Measurements from ENCODE around the gene AFF2.

Gene AFF2

GRCh38 chrX:148517176-148517575 is 16.8 kb downstream of the AFF2 start:
- H3K9me3 ChIP-seq (replicated peaks in 1 of 11): peaks cover 0 to 34% (median 0%) of the 10 kb centered on the region in 11 experiments; a peak in 6 of 22 replicates
- H3K4me1 ChIP-seq: peaks cover 0 to 58% (median 37%) of the 10 kb centered on the region in 10 experiments; a peak in 18 of 20 replicates
- peaks cover 0 to 76% (median 12%) of the 10 kb centered on the region in 11 experiments; a peak in 8 of 22 replicates for H4K20me1 ChIP-seq
- H3K27me3 ChIP-seq: no peaks in the 10 kb centered on the region
- peak overlapping the region in 5 of 11 experiments; percentile 9 to 45 (median 31); a peak in 6 of 22 replicates for H3K27ac ChIP-seq
- 0 out of 22 replicates have a peak, but pooled peaks of 1 of the 11 experiments have one; percentile 29 for TF ChIP-seq Cebpa-rat (IDR thresholded peaks at IDR 0.05)
- peak overlapping the region in 8 of 11 experiments; percentile 5 to 58 (median 18); a peak in 10 of 22 replicates for H3K4me2 ChIP-seq
- H3K4me3 ChIP-seq: no peak overlapping the region; a peak in 1 of 20 replicates
- peaks cover 0 to 22% (median 0%) of the 10 kb centered on the region in 11 experiments; a peak in 8 of 22 replicates for H3K36me3 ChIP-seq
- H3K9ac ChIP-seq: no peak overlapping the region

- Histone ChIP-seq H3K4me1 (peaks cover 0 to 19% (median 5%) of the 10 kb centered on the region in 10 experiments; a peak in 12 of 20 replicates), H3K4me3 (no peak overlapping the region), H3K36me3 (peaks cover 0 to 46% (median 20%) of the 10 kb centered on the region in 11 experiments; a peak in 12 of 22 replicates), H3K9ac (no peak overlapping the region), H3K4me2 (peak overlapping the region in 3 of 11 experiments; percentile 0 to 14 (median 1); a peak in 2 of 22 replicates), H4K20me1 (peaks cover 0 to 70% (median 15%) of the 10 kb centered on the region in 11 experiments; a peak in 8 of 22 replicates), H3K27ac (no peak overlapping the region), H3K9me3 (replicated peaks in 1 of 11) (peaks cover 0 to 9% (median 0%) of the 10 kb centered on the region in 11 experiments; a peak in 4 of 22 replicates), H3K27me3 (no peaks in the 10 kb centered on the region)
- no peak for TF ChIP-seq Cebpa-rat (IDR thresholded peaks at IDR 0.05)
Measured at GRCh38 chrX:148522006-148522405, 21.6 kb downstream of the AFF2 start.

- Histone ChIP-seq H3K9me3 (replicated peaks in 1 of 11) (peaks cover 0 to 13% (median 0%) of the 10 kb centered on the region in 11 experiments; a peak in 2 of 22 replicates), H3K27me3 (no peaks in the 10 kb centered on the region), H4K20me1 (peaks cover 0 to 64% (median 15%) of the 10 kb centered on the region in 11 experiments; a peak in 8 of 22 replicates), H3K4me2 (no peak overlapping the region), H3K4me3 (no peak overlapping the region), H3K36me3 (peaks cover 0 to 59% (median 28%) of the 10 kb centered on the region in 11 experiments; a peak in 12 of 22 replicates), H3K9ac (no peak overlapping the region), H3K4me1 (peaks cover 0 to 19% (median 0%) of the 10 kb centered on the region in 10 experiments; a peak in 8 of 20 replicates), H3K27ac (no peak overlapping the region)
- TF ChIP-seq Cebpa-rat (IDR thresholded peaks at IDR 0.05): no peak
Measured at GRCh38 chrX:148523303-148524080, 23.1 kb downstream of the AFF2 start.

- H3K27me3 ChIP-seq: no peaks in the 10 kb centered on the region
- peaks cover 0 to 33% (median 0%) of the 10 kb centered on the region in 11 experiments; a peak in 6 of 22 replicates for H3K9me3 ChIP-seq (replicated peaks in 1 of 11)
- no peaks in the 10 kb centered on the region for H3K4me1 ChIP-seq
- peaks cover 0 to 43% (median 0%) of the 10 kb centered on the region in 11 experiments; a peak in 6 of 22 replicates for H4K20me1 ChIP-seq
- TF ChIP-seq Cebpa-rat (IDR thresholded peaks at IDR 0.05): no peak
- H3K27ac ChIP-seq: no peak overlapping the region
- no peak overlapping the region for H3K9ac ChIP-seq
- H3K4me3 ChIP-seq: no peak overlapping the region
- peaks cover 0 to 69% (median 31%) of the 10 kb centered on the region in 11 experiments; a peak in 14 of 22 replicates for H3K36me3 ChIP-seq
- H3K4me2 ChIP-seq: no peak overlapping the region
Measured at GRCh38 chrX:148530464-148531077, 30.2 kb downstream of the AFF2 start.

- no peak for TF ChIP-seq Cebpa-rat (IDR thresholded peaks at IDR 0.05)
- H3K27ac ChIP-seq: no peak overlapping the region
- H4K20me1 ChIP-seq: peaks cover 0 to 67% (median 9%) of the 10 kb centered on the region in 11 experiments; a peak in 8 of 22 replicates
- no peaks in the 10 kb centered on the region for H3K27me3 ChIP-seq
- H3K9ac ChIP-seq: no peak overlapping the region
- H3K4me1 ChIP-seq: peaks cover 0 to 19% (median 4%) of the 10 kb centered on the region in 10 experiments; a peak in 7 of 20 replicates
- no peak overlapping the region for H3K4me3 ChIP-seq
- H3K4me2 ChIP-seq: no peak overlapping the region
- peaks cover 0 to 36% (median 9%) of the 10 kb centered on the region in 11 experiments; a peak in 11 of 22 replicates for H3K36me3 ChIP-seq
- H3K9me3 ChIP-seq (replicated peaks in 1 of 11): peaks cover 0 to 22% (median 3%) of the 10 kb centered on the region in 11 experiments; a peak in 7 of 22 replicates
Measured at GRCh38 chrX:148534291-148534690, 33.9 kb downstream of the AFF2 start.

- H3K9me3 ChIP-seq (replicated peaks in 1 of 11): peaks cover 0 to 13% (median 0%) of the 10 kb centered on the region in 11 experiments; a peak in 5 of 22 replicates
- peaks cover 0 to 24% (median 5%) of the 10 kb centered on the region in 11 experiments; a peak in 10 of 22 replicates for H3K36me3 ChIP-seq
- no peak overlapping the region for H3K27ac ChIP-seq
- no peak for TF ChIP-seq Cebpa-rat (IDR thresholded peaks at IDR 0.05)
- no peaks in the 10 kb centered on the region for H3K27me3 ChIP-seq
- H3K4me3 ChIP-seq: no peak overlapping the region
- peaks cover 0 to 32% (median 16%) of the 10 kb centered on the region in 10 experiments; a peak in 13 of 20 replicates for H3K4me1 ChIP-seq
- H4K20me1 ChIP-seq: peaks cover 0 to 70% (median 10%) of the 10 kb centered on the region in 11 experiments; a peak in 9 of 22 replicates
- no peak overlapping the region for H3K4me2 ChIP-seq
- H3K9ac ChIP-seq: no peak overlapping the region
Measured at GRCh38 chrX:148535639-148536038, 35.2 kb downstream of the AFF2 start.

GRCh38 chrX:148536961-148537360 is 36.5 kb downstream of the AFF2 start:
- H3K27ac ChIP-seq: no peak overlapping the region
- no peak for TF ChIP-seq Cebpa-rat (IDR thresholded peaks at IDR 0.05)
- peaks cover 0 to 84% (median 23%) of the 10 kb centered on the region in 11 experiments; a peak in 10 of 22 replicates for H4K20me1 ChIP-seq
- no peak overlapping the region for H3K4me2 ChIP-seq
- H3K4me1 ChIP-seq: peaks cover 0 to 45% (median 28%) of the 10 kb centered on the region in 10 experiments; a peak in 18 of 20 replicates
- no peaks in the 10 kb centered on the region for H3K27me3 ChIP-seq
- H3K36me3 ChIP-seq: peaks cover 0 to 15% (median 0%) of the 10 kb centered on the region in 11 experiments; a peak in 6 of 22 replicates
- H3K4me3 ChIP-seq: no peak overlapping the region
- peaks cover 0 to 11% (median 0%) of the 10 kb centered on the region in 11 experiments; a peak in 4 of 22 replicates for H3K9me3 ChIP-seq (replicated peaks in 1 of 11)
- no peak overlapping the region for H3K9ac ChIP-seq

GRCh38 chrX:148537556-148538182 is 37.3 kb downstream of the AFF2 start:
- no peaks in the 10 kb centered on the region for H3K27me3 ChIP-seq
- no peak overlapping the region for H3K9ac ChIP-seq
- peaks cover 0 to 7% (median 0%) of the 10 kb centered on the region in 11 experiments; a peak in 4 of 22 replicates for H3K9me3 ChIP-seq (replicated peaks in 1 of 11)
- TF ChIP-seq Cebpa-rat (IDR thresholded peaks at IDR 0.05): no peak
- H3K27ac ChIP-seq: peak overlapping the region in 1 of 11 experiments; percentile 17; a peak in 2 of 22 replicates
- no peak overlapping the region for H3K4me3 ChIP-seq
- peaks cover 0 to 85% (median 30%) of the 10 kb centered on the region in 11 experiments; a peak in 12 of 22 replicates for H4K20me1 ChIP-seq
- peaks cover 0 to 15% (median 0%) of the 10 kb centered on the region in 11 experiments; a peak in 6 of 22 replicates for H3K36me3 ChIP-seq
- peaks cover 6 to 52% (median 36%) of the 10 kb centered on the region in 10 experiments for H3K4me1 ChIP-seq
- H3K4me2 ChIP-seq: peak overlapping the region in 3 of 11 experiments; percentile 2 to 26 (median 22); a peak in 3 of 22 replicates
